ENCODE results near the gene TNFSF10. TPM values are rescaled to one million over a fixed set of nuclear protein-coding genes. Genes with fewer than 3 reads are reported as not detected.

The TNFSF10 gene
- total and polyA plus RNA-seq, 2 experiments from 2014 or later = not detected

GRCh38 chr3:172519740-172520139 lies 3.5 kb downstream of the TNFSF10 start:
- no peak overlapping the region for H3K4me2 ChIP-seq (ENCODE audit: unreplicated experiment)
- H3K9ac ChIP-seq = no peak overlapping the region

GRCh38 chr3:172518929-172519640 lies 4.1 kb downstream of the TNFSF10 start:
- Histone ChIP-seq H3K4me2 (ENCODE audit: unreplicated experiment) (no peak overlapping the region), H3K36me3 (ENCODE audit: low read depth) (no peaks in the 10 kb centered on the region), H3K9ac (no peak overlapping the region), H2AFZ (no peak overlapping the region), H3F3A (ENCODE audit: insufficient read depth) (peaks cover 14% of the 10 kb centered on the region), H3K79me2 (ENCODE audit: insufficient read depth) (no peaks in the 10 kb centered on the region), H3K27me3 (replicated peaks; ENCODE audit: insufficient read depth) (no peaks in the 10 kb centered on the region), H3K9me2 (ENCODE audit: insufficient read depth) (no peaks in the 10 kb centered on the region), H3K9me3 (ENCODE audit: low read depth) (no peaks in the 10 kb centered on the region), H3K27ac (no peak overlapping the region), H3K4me3 (no peak overlapping the region), H4K20me1 (ENCODE audit: insufficient read depth) (no peaks in the 10 kb centered on the region), H3K4me1 (ENCODE audit: insufficient read depth) (peaks cover 23% of the 10 kb centered on the region)
- DNase-seq = no peak
- WGBS, 2 experiments (ENCODE audit: low coverage in 1 of 2, low lambda C conversion rate in 2 of 2, missing lambda C conversion rate in 2 of 2) = 86 to 93% methylated on average over 2 of the region's 2 CpGs
- in situ Hi-C loops (cut with MboI) = no loop called here
- TF ChIP-seq EZH2 (IDR thresholded peaks at IDR 0.05; ENCODE audit: insufficient read depth, poor library complexity, severe bottlenecking) (no peak), EZH2phosphoT487 (IDR thresholded peaks at IDR 0.05; ENCODE audit: insufficient read depth, low read depth) (no peak)

More at GRCh38 chr3:172519740-172520139, 3.5 kb downstream of the TNFSF10 start:
- TF ChIP-seq EZH2 (IDR thresholded peaks at IDR 0.05; ENCODE audit: insufficient read depth, poor library complexity, severe bottlenecking) (no peak), EZH2phosphoT487 (IDR thresholded peaks at IDR 0.05; ENCODE audit: insufficient read depth, low read depth) (no peak)
- H3K79me2 ChIP-seq (ENCODE audit: insufficient read depth) = no peaks in the 10 kb centered on the region
- no peaks in the 10 kb centered on the region for H3K9me3 ChIP-seq (ENCODE audit: low read depth)
- peaks cover 14% of the 10 kb centered on the region for H3F3A ChIP-seq (ENCODE audit: insufficient read depth)
- H3K27me3 ChIP-seq (replicated peaks; ENCODE audit: insufficient read depth) = no peaks in the 10 kb centered on the region
- no peaks in the 10 kb centered on the region for H3K36me3 ChIP-seq (ENCODE audit: low read depth)
- no peak for DNase-seq
- H3K4me1 ChIP-seq (ENCODE audit: insufficient read depth) = peaks cover 23% of the 10 kb centered on the region
- H3K27ac ChIP-seq = peak overlapping the region; percentile 49; the same call in 1 of the 2 replicates
- H4K20me1 ChIP-seq (ENCODE audit: insufficient read depth) = no peaks in the 10 kb centered on the region
- 87 to 92% methylated on average over 5 of the region's 5 CpGs for WGBS, 2 experiments (ENCODE audit: low coverage in 1 of 2, low lambda C conversion rate in 2 of 2, missing lambda C conversion rate in 2 of 2)
- H2AFZ ChIP-seq = no peak overlapping the region
- in situ Hi-C loops (cut with MboI) = no loop called here
- no peaks in the 10 kb centered on the region for H3K9me2 ChIP-seq (ENCODE audit: insufficient read depth)
- no peak overlapping the region for H3K4me3 ChIP-seq

- TF ChIP-seq EZH2 (IDR thresholded peaks at IDR 0.05; ENCODE audit: insufficient read depth, poor library complexity, severe bottlenecking) (no peak), EZH2phosphoT487 (IDR thresholded peaks at IDR 0.05; ENCODE audit: insufficient read depth, low read depth) (no peak)
- WGBS, 2 experiments (ENCODE audit: low coverage in 1 of 2, low lambda C conversion rate in 2 of 2, missing lambda C conversion rate in 2 of 2) = 73% methylated on average over 8 of the region's 8 CpGs
- peak; percentile 23 for DNase-seq
- no peak overlapping the region for H3K4me2 ChIP-seq (ENCODE audit: unreplicated experiment)
- H3K9me2 ChIP-seq (ENCODE audit: insufficient read depth) = no peaks in the 10 kb centered on the region
- no peaks in the 10 kb centered on the region for H3K9me3 ChIP-seq (ENCODE audit: low read depth)
- no peak overlapping the region for H3K27ac ChIP-seq
- H4K20me1 ChIP-seq (ENCODE audit: insufficient read depth) = no peaks in the 10 kb centered on the region
- H2AFZ ChIP-seq = no peak overlapping the region
- peaks cover 14% of the 10 kb centered on the region for H3F3A ChIP-seq (ENCODE audit: insufficient read depth)
- H3K27me3 ChIP-seq (replicated peaks; ENCODE audit: insufficient read depth) = no peaks in the 10 kb centered on the region
- H3K36me3 ChIP-seq (ENCODE audit: low read depth) = no peaks in the 10 kb centered on the region
- no peaks in the 10 kb centered on the region for H3K79me2 ChIP-seq (ENCODE audit: insufficient read depth)
- H3K9ac ChIP-seq = no peak overlapping the region
- in situ Hi-C loops (cut with MboI) = no loop called here
- peaks cover 23% of the 10 kb centered on the region for H3K4me1 ChIP-seq (ENCODE audit: insufficient read depth)
- H3K4me3 ChIP-seq = no peak overlapping the region
Observed at GRCh38 chr3:172517859-172518466, 5.3 kb downstream of the TNFSF10 start.

GRCh38 chr3:172516318-172517214 lies 6.7 kb downstream of the TNFSF10 start:
- in situ Hi-C loops (cut with MboI) = no loop called here
- 31% methylated on average over 7 of the region's 7 CpGs for WGBS, 2 experiments (ENCODE audit: low coverage in 1 of 2, low lambda C conversion rate in 2 of 2, missing lambda C conversion rate in 2 of 2)
- TF ChIP-seq EZH2phosphoT487 (IDR thresholded peaks at IDR 0.05; ENCODE audit: insufficient read depth, low read depth) (no peak), EZH2 (IDR thresholded peaks at IDR 0.05; ENCODE audit: insufficient read depth, poor library complexity, severe bottlenecking) (no peak)
- H3K4me3 ChIP-seq = no peak overlapping the region
- DNase-seq = peak; percentile 95
- H3K4me2 ChIP-seq (ENCODE audit: unreplicated experiment) = peak overlapping the region; percentile 42
- H3K27ac ChIP-seq = peak overlapping the region; percentile 72
- H3K4me1 ChIP-seq (ENCODE audit: insufficient read depth) = peaks cover 19% of the 10 kb centered on the region
- peaks cover 14% of the 10 kb centered on the region for H3F3A ChIP-seq (ENCODE audit: insufficient read depth)
- peak overlapping the region; percentile 44 for H2AFZ ChIP-seq
- no peaks in the 10 kb centered on the region for H3K9me2 ChIP-seq (ENCODE audit: insufficient read depth)
- H3K79me2 ChIP-seq (ENCODE audit: insufficient read depth) = no peaks in the 10 kb centered on the region
- peak overlapping the region; percentile 17; the same call in 1 of the 2 replicates for H3K9ac ChIP-seq
- no peaks in the 10 kb centered on the region for H3K9me3 ChIP-seq (ENCODE audit: low read depth)
- H4K20me1 ChIP-seq (ENCODE audit: insufficient read depth) = no peaks in the 10 kb centered on the region
- H3K27me3 ChIP-seq (replicated peaks; ENCODE audit: insufficient read depth) = no peaks in the 10 kb centered on the region
- H3K36me3 ChIP-seq (ENCODE audit: low read depth) = no peaks in the 10 kb centered on the region

Data from GM23248 (cell line).